ENCODE measurements around the gene RTN4R. TPM values are rescaled to one million over a fixed set of nuclear protein-coding genes. Genes with fewer than 3 reads are reported as not detected.

The RTN4R gene
- total and polyA plus RNA-seq, 9 donors, result 0.48 to 8.2 (median 1.8) TPM; not detected in 1

- intact Hi-C loops (cut with DNase I), result no loop called here
- Histone ChIP-seq H3K36me3 (no peaks in the 10 kb centered on the region), H3K27me3 (no peaks in the 10 kb centered on the region), H3K4me3 (no peak overlapping the region), H3K27ac (no peak overlapping the region), H3K4me1 (ENCODE audit: insufficient read depth) (peaks cover 23% of the 10 kb centered on the region), H3K9me3 (no peaks in the 10 kb centered on the region)
- no peak for TF ChIP-seq EP300 (IDR thresholded peaks at IDR 0.05)
- TF ChIP-seq POLR2A (IDR thresholded peaks at IDR 0.05), result no peak
- no peak for TF ChIP-seq CTCF (IDR thresholded peaks at IDR 0.05)
- DNase-seq, result no peak
Measured at GRCh38 chr22:20251491-20251890, 16.6 kb downstream of the RTN4R start.

GRCh38 chr22:20249797-20250354 lies 18.2 kb downstream of the RTN4R start:
- Histone ChIP-seq H3K36me3 (no peaks in the 10 kb centered on the region), H3K4me3 (no peak overlapping the region), H3K27ac (peak overlapping the region in 1 of 2 donors; percentile 57), H3K27me3 (no peaks in the 10 kb centered on the region), H3K9me3 (no peaks in the 10 kb centered on the region), H3K4me1 (ENCODE audit: insufficient read depth) (peaks cover 31% of the 10 kb centered on the region)
- DNase-seq, result peak; percentile 63 to 79 (median 72)
- 7 to 11% (median 10%) methylated on average over 10 to 11 of the region's 11 CpGs for WGBS, 3 donors
- intact Hi-C loops (cut with DNase I), result loop anchor here in 1 of 4 donors (1.0 kb wide), 1 partner anchor 15 kb away; no protein-coding TSS in a partner anchor
- TF ChIP-seq POLR2A (IDR thresholded peaks at IDR 0.05) (no peak), EP300 (IDR thresholded peaks at IDR 0.05) (no peak), CTCF (IDR thresholded peaks at IDR 0.05) (no peak)

- no peak for TF ChIP-seq EP300 (IDR thresholded peaks at IDR 0.05)
- no peak for TF ChIP-seq POLR2A (IDR thresholded peaks at IDR 0.05)
- TF ChIP-seq CTCF (IDR thresholded peaks at IDR 0.05), result no peak
- no peaks in the 10 kb centered on the region for H3K9me3 ChIP-seq
- no peak for DNase-seq
- no peak overlapping the region for H3K4me3 ChIP-seq
- H3K27ac ChIP-seq, result peak overlapping the region in 1 of 2 donors; percentile 35
- intact Hi-C loops (cut with DNase I), result no loop called here
- H3K4me1 ChIP-seq (ENCODE audit: insufficient read depth), result peaks cover 38% of the 10 kb centered on the region
- 85 to 92% (median 89%) methylated on average over 10 to 12 of the region's 12 CpGs for WGBS, 3 donors
- H3K27me3 ChIP-seq, result no peaks in the 10 kb centered on the region
- H3K36me3 ChIP-seq, result no peaks in the 10 kb centered on the region
Measured at GRCh38 chr22:20248461-20248978, 19.6 kb downstream of the RTN4R start.

GRCh38 chr22:20247608-20248171 lies 20.4 kb downstream of the RTN4R start:
- no peaks in the 10 kb centered on the region for H3K27me3 ChIP-seq
- intact Hi-C loops (cut with DNase I), result no loop called here
- WGBS, 3 donors, result 90 to 96% (median 93%) methylated on average over 6 of the region's 6 CpGs

More at GRCh38 chr22:20247608-20248171, 20.4 kb downstream of the RTN4R start:
- no peak overlapping the region for H3K4me3 ChIP-seq
- no peak for TF ChIP-seq CTCF (IDR thresholded peaks at IDR 0.05)
- TF ChIP-seq POLR2A (IDR thresholded peaks at IDR 0.05), result no peak
- no peak for TF ChIP-seq EP300 (IDR thresholded peaks at IDR 0.05)
- H3K27ac ChIP-seq, result no peak overlapping the region
- DNase-seq, result no peak
- no peaks in the 10 kb centered on the region for H3K9me3 ChIP-seq
- H3K36me3 ChIP-seq, result no peaks in the 10 kb centered on the region
- peaks cover 45% of the 10 kb centered on the region for H3K4me1 ChIP-seq (ENCODE audit: insufficient read depth)

All from ovary (tissue), 9 donors.